ENCODE results near the gene SCARF2.
"Not testable (repeated sequence)": the region's sequence is repeated elsewhere in the genome, so short reads cannot be mapped to it uniquely, and the experiment has no call there.

Gene SCARF2

GRCh38 chr22:20413217-20414058 is 24.2 kb downstream of the SCARF2 start:
- no peak for DNase-seq (ENCODE audit: low read depth)

- no peak for DNase-seq (ENCODE audit: low read depth)
Measured at GRCh38 chr22:20412474-20413216, 25.0 kb downstream of the SCARF2 start.

- DNase-seq (ENCODE audit: low read depth): not testable (repeated sequence)
Measured at GRCh38 chr22:20409385-20409784, 28.2 kb downstream of the SCARF2 start.

- DNase-seq (ENCODE audit: low read depth): no peak
Measured at GRCh38 chr22:20408891-20409290, 28.7 kb downstream of the SCARF2 start.

- no peak for DNase-seq (ENCODE audit: low read depth)
Measured at GRCh38 chr22:20407829-20408228, 29.8 kb downstream of the SCARF2 start.

GRCh38 chr22:20406686-20407408 is 30.8 kb downstream of the SCARF2 start:
- DNase-seq (ENCODE audit: low read depth): no peak

GRCh38 chr22:20405931-20406685 is 31.5 kb downstream of the SCARF2 start:
- DNase-seq (ENCODE audit: low read depth): no peak

- no peak for DNase-seq (ENCODE audit: low read depth)
Measured at GRCh38 chr22:20405291-20405930, 32.2 kb downstream of the SCARF2 start.

GRCh38 chr22:20404881-20405280 is 32.7 kb downstream of the SCARF2 start:
- DNase-seq (ENCODE audit: low read depth): no peak

GRCh38 chr22:20403779-20404140 is 33.9 kb downstream of the SCARF2 start:
- DNase-seq (ENCODE audit: low read depth): no peak

- no peak for DNase-seq (ENCODE audit: low read depth)
Measured at GRCh38 chr22:20402960-20403778, 34.5 kb downstream of the SCARF2 start.

- no peak for DNase-seq (ENCODE audit: low read depth)
Measured at GRCh38 chr22:20401376-20402014, 36.1 kb downstream of the SCARF2 start.

GRCh38 chr22:20400606-20401375 is 36.8 kb downstream of the SCARF2 start:
- DNase-seq (ENCODE audit: low read depth): no peak

- no peak for DNase-seq (ENCODE audit: low read depth)
Measured at GRCh38 chr22:20399866-20400605, 37.6 kb downstream of the SCARF2 start.

- no peak for DNase-seq (ENCODE audit: low read depth)
Measured at GRCh38 chr22:20398420-20398819, 39.2 kb downstream of the SCARF2 start.

GRCh38 chr22:20397498-20397897 is 40.1 kb downstream of the SCARF2 start:
- DNase-seq (ENCODE audit: low read depth): no peak

- DNase-seq (ENCODE audit: low read depth): no peak
Measured at GRCh38 chr22:20396639-20397038, 41.0 kb downstream of the SCARF2 start.

GRCh38 chr22:20395907-20396287 is 41.7 kb downstream of the SCARF2 start:
- no peak for DNase-seq (ENCODE audit: low read depth)
